ENCODE results near the gene OR56B1. TPM values are rescaled to one million over a fixed set of nuclear protein-coding genes. Genes with fewer than 3 reads are reported as not detected.
"Not testable (repeated sequence)": the region's sequence is repeated elsewhere in the genome, so short reads cannot be mapped to it uniquely, and the experiment has no call there.

Gene OR56B1, protein sequence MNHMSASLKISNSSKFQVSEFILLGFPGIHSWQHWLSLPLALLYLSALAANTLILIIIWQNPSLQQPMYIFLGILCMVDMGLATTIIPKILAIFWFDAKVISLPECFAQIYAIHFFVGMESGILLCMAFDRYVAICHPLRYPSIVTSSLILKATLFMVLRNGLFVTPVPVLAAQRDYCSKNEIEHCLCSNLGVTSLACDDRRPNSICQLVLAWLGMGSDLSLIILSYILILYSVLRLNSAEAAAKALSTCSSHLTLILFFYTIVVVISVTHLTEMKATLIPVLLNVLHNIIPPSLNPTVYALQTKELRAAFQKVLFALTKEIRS
- polyA plus RNA-seq: not detected

DNA sequence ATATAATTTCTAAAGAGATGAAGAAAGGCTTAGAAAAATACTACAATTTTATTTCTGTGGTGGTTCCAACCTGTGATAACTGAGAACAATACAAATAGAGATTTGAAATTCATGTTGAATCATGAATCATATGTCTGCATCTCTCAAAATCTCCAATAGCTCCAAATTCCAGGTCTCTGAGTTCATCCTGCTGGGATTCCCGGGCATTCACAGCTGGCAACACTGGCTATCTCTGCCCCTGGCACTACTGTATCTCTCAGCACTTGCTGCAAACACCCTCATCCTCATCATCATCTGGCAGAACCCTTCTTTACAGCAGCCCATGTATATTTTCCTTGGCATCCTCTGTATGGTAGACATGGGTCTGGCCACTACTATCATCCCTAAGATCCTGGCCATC is at the start of gene OR56B1:
Gene OR56B1, plus strand, starts transcription at position 53 of the 400 bp plus-strand sequence. Its CDS starts 69 bp downstream, at position 122.
- H3K27ac ChIP-seq (ENCODE audit: low read depth, low read length): no peak within 1 kb of the TSS
- WGBS, 3 donors: 79 to 91% (median 84%) methylated on average over 1 of the region's 1 CpG

DNA sequence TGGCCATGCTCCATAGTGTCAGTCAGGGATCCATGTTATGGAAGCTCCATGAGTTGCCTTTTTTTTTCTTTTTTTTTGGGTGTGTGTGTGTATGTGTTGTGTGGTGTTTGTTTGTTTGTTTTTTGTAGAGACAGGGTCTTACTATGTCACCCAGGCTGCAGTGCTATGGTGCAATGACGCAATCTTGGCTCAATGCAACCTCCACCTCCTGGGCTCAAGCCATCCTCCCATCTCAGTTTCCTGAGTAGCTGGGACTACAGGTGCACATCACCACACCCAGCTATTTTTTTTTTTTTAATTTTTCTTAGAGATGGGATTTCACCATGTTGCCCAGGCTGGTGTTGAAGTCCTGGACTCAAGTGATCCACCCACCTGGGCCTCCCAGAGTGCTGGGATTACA is 47.8 kb upstream of the OR56B1 start:
- H3K27ac ChIP-seq (ENCODE audit: low read depth, low read length): no peak overlapping the region
- 84 to 100% (median 95%) methylated on average over 1 of the region's 1 CpG for WGBS, 3 donors

DNA sequence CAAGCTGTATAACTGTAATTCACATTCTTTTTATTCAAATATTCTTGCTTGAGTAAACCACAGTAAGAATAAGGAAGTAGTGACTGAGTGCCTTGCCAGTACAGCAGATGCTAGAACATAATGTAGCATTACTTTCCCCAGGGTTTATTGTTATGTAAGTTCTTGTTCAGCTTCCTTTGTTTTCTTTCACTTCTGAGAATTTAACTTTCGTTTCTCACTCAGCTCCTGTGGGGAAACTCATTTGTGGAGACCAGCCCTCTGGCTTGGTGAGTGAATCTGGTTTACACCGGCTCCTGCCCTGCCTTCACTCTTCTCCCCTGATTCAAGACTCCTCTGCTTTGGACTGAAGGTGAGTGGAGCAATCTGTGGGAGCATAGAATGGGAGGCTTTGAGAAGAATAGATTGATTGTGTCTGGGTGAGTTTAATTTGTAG is 46.7 kb upstream of the OR56B1 start, which contains the start of gene TRIM22:
Gene TRIM22, plus strand, starts transcription at position 240 of the 433 bp plus-strand sequence. CDS start 6,443 bp downstream, outside the sequence.
- 0 to 50% (median 2%) methylated on average over 2 of the region's 2 CpGs for WGBS, 3 donors
- peak within 1 kb of the TSS; percentile 14 for H3K27ac ChIP-seq (ENCODE audit: low read depth, low read length)

DNA sequence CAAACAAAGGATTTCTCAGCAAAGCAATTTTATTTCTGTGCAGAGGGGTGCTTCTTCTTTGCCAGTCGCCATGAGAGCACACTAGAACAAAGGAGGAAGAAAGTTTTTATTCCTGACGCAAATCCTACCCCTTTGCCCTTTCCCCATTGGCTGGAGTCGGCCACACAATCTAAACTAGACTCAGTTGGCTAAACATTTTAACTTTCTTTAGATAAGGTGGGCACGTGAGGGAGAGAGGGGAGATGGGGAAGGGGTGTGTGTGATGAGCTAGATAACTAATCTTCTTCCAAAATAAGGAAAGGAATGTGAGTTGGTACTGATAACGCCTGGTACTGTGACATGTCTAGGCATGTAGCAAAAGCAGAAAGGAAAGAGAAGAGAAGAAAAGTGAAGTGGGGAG is 46.0 kb upstream of the OR56B1 start:
- H3K27ac ChIP-seq (ENCODE audit: low read depth, low read length): peak overlapping the region; percentile 14
- WGBS, 3 donors: 2 to 49% (median 3%) methylated on average over 5 of the region's 5 CpGs

DNA sequence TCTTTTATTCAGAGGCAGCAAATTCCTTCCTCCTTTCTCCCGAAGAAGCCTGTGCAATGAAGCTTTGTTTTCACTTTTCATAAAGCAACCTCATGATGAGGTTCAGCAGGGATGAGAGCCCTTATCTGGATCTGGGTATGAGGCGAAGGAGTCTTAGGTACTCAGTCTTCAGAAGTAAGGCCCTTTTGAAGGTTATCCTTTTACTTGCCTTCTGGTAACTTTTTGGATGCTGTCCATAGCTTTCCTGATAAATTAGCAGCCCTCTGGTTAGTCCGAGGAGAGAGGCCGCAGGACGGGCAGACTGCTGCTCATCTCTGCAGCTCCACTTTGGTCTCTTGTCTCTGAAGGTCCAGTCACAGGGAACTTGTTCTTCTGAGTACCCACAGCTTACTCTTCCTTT is 45.5 kb upstream of the OR56B1 start:
- no peak overlapping the region for H3K27ac ChIP-seq (ENCODE audit: low read depth, low read length)
- 3 to 49% (median 8%) methylated on average over 5 of the region's 5 CpGs for WGBS, 3 donors

DNA sequence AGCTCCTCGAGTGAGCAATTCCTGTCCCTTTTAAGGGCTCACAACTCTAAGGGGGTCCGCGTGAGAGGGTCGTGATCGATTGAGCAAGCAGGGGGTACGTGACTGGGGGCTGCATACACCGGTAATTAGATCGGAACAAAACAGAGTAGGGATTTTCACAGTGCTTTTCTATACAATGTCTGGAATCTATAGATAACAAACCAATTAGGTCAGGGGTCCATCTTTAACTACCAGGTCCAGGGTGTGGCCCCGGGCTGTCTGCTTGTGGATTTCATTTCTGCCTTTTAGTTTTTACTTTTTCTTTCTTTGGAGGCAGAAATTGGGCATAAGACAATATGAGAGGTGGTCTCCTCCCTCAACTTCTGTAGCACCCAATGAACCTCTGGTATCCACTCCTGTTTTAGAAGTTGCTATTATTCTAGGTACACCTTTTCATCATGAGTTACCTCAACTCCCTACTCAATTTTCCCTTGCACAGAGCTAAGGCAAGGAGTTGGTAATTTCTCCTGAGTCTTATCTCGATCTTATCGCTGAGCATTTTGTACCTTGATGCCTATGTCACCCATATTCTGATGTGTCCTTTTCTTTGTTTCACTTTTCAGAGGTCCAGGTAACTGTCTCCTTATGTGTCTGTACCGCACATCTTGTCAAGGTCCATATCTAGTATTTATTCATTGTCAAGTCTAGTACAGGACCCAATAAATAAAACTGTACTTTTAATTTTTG is 44.8 kb upstream of the OR56B1 start:
- 33 to 82% (median 35%) methylated on average over 12 of the region's 12 CpGs for WGBS, 3 donors

DNA sequence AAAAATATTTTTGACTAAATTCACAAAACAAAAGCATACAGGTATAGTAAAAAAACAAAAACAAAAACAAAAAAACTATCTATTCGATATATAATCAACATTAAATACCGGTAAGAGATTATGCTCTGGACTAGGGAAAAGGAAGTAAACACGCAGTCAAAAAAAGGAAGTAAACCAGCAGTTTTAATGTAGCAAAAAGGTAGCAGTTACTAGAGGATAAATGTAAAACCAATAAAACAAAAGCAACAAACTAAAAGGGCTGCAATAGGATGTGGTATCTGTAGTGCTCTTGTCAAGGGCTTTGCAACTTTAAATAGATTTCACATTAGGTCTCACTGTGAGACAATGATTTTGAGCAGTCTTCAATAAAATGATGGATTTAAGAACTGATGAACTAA is 44.3 kb upstream of the OR56B1 start:
- 36 to 74% (median 40%) methylated on average over 3 of the region's 3 CpGs for WGBS, 3 donors
- no peak overlapping the region for H3K27ac ChIP-seq (ENCODE audit: low read depth, low read length)

More for the DNA sequence above, 44.8 kb upstream of the OR56B1 start:
- H3K27ac ChIP-seq (ENCODE audit: low read depth, low read length): not testable (repeated sequence)

DNA sequence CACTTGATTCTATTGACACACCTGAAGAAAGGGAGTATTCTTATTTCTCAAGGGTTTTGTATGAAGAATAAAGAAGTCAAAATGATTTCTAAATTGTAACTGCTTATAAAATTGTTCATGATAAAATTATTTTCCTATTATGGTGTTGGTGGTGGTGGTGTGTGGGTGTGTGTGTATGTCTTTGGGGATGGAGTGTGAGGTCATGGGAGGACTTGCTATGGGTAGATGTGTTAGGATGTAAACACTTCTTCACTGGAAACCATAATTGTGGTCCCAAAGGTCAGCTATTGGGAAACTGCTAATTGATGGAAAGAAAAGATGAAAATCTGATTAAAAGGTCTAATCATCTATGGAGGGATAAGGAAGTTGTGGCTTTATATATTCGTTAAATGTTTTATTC is 41.6 kb upstream of the OR56B1 start:
- H3K27ac ChIP-seq (ENCODE audit: low read depth, low read length): no peak overlapping the region
- WGBS, 3 donors: 68 to 88% (median 78%) methylated on average over 1 of the region's 1 CpG

DNA sequence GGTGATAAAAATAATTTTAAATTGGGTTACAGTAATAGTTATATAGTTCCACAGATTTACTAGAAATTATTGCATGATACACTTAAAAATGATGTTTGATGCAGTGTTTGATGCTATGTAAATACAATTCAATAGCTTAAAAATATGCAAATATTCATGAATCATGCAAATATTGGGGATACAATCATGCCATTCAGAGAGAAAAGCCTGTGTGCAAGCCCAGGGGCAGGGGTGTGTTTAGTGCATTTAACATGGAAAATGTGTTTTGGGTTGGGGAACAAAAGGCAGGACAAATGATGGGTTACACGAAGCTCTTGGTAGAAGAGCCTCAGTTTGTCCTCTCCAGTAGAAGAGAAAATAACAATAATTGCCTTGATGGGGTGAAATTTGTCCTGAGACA is 40.7 kb upstream of the OR56B1 start:
- 74 to 88% (median 80%) methylated on average over 1 of the region's 1 CpG for WGBS, 3 donors
- no peak overlapping the region for H3K27ac ChIP-seq (ENCODE audit: low read depth, low read length)

DNA sequence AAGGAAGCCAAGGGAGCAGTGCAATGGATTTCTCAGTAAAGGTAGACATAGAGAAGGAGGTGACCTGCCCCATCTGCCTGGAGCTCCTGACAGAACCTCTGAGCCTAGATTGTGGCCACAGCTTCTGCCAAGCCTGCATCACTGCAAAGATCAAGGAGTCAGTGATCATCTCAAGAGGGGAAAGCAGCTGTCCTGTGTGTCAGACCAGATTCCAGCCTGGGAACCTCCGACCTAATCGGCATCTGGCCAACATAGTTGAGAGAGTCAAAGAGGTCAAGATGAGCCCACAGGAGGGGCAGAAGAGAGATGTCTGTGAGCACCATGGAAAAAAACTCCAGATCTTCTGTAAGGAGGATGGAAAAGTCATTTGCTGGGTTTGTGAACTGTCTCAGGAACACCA is 40.0 kb upstream of the OR56B1 start:
- no peak overlapping the region for H3K27ac ChIP-seq (ENCODE audit: low read depth, low read length)
- 59 to 78% (median 74%) methylated on average over 2 of the region's 2 CpGs for WGBS, 3 donors

DNA sequence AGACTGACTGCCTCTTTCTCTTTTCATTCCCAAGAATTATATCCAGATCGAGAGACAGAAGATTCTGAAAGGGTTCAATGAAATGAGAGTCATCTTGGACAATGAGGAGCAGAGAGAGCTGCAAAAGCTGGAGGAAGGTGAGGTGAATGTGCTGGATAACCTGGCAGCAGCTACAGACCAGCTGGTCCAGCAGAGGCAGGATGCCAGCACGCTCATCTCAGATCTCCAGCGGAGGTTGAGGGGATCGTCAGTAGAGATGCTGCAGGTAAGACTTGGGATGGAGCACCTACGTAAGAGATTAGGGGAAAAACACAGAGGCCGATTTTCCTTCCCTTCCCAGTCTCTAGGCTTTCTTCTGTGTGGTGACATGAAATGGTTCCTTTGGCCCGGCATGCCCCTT is 38.0 kb upstream of the OR56B1 start:
- WGBS, 3 donors: 88 to 95% (median 92%) methylated on average over 7 of the region's 7 CpGs
- H3K27ac ChIP-seq (ENCODE audit: low read depth, low read length): no peak overlapping the region

DNA sequence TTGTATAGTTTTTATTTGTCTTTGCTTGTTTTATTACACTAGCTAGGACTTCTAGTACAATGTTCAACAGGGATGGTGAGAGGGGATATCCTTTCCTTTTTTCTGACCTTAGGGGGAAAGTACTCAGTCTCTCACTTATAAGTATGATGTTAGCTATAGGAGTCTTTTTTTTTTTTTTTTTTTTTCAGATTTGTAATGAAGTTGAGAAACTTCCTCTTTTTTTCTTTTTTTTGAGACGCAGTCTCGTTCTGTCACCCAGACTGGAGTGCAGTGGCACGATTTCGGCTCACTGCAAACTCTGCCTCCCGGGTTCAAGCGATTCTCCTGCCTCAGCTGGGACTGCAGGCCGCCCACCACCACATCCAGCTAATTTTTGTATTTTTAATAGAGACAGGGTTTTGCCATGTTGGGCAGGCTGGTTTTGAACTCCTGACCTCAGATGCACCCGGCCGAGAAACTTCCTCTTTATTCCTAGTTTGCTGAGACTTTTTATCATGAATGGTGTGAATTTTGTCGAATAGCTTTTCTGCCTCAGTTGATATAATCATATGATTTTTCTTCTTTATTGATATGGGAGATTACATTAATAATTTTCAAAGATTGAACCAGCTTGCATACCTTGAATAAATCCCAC is 35.7 kb upstream of the OR56B1 start:
- H3K27ac ChIP-seq (ENCODE audit: low read depth, low read length): no peak overlapping the region
- WGBS, 3 donors: 60 to 89% (median 61%) methylated on average over 10 of the region's 10 CpGs

DNA sequence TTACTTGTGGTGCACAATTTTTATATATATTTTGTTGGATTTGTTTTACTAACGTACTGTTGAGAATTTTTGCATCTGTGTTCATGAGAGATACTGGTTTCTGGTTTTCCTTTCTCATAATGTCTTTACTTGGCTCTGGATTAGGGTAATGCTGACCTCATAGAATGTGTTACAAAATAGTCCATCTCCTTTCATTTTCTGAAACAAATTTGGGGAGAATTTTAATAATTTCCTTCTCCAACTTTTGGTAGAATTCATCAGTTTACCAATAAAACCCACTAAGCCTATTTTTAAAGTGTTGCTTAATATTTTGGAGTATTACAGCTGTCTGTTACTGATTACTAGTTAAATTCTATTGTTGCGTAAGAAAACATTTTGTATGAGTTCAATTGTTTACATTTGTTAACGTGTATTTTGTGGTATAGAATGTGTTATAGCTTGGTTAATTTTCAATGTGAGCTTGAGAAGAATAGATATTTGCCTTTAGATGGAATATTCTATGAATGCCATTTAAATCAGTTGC is 35.1 kb upstream of the OR56B1 start:
- H3K27ac ChIP-seq (ENCODE audit: low read depth, low read length): no peak overlapping the region
- 44 to 60% (median 56%) methylated on average over 3 of the region's 3 CpGs for WGBS, 3 donors

DNA sequence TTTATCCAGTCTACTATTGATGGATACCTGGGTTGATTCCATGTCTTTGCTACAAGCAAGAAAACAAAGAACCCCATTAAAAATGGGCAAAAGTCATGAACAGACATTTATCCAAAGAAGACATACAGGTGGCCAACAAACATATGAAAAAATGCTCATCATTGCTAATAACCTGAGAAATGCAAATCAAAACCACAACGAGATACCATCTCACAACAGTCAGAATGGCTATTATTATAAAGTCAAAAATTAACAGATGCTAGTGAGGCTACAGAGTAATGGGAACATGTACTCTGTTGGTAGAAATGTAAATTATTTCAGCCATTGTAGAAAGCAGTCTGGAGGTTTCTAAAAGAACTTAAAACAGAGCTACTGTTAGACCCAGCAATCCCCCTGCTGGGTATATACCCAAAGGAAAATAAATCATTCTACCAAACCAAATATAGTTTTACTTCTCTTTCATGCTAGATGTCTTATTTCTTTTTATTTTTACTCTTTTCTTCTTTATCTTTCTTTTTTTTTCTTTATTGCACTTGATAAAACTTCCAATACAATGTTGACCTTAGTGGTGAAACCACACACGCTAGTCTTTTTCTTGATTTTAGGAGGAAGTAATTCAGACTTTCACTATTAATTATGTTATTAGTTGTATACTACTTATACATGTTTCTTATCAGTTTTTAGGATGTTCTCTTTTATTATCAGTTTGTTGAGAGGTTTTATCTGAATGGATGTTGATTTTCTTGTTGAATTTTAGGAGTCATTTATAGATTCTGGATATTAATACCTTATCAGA is 32.3 kb upstream of the OR56B1 start:
- 81 to 89% (median 89%) methylated on average over 2 of the region's 2 CpGs for WGBS, 3 donors
- no peak overlapping the region for H3K27ac ChIP-seq (ENCODE audit: low read depth, low read length)

DNA sequence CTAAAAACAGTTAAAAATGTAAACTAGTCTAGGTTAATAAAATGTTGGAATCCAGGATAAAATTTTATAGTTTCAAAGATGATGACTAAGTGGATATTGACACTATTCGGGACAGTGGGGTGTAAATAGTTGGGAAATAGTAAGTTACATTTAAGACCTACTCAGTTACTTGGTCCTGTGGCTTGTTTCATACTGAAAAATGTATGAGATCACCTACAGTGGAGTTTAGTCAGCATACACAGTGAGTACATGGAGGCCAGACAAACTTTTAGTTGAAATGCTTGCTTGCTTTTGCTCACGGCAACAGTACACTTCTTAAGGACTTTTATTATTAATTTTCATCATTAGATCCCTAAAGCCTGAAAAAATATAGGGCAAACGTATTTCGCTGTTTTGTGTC is 30.6 kb upstream of the OR56B1 start:
- WGBS, 3 donors: 85 to 97% (median 96%) methylated on average over 4 of the region's 4 CpGs
- no peak overlapping the region for H3K27ac ChIP-seq (ENCODE audit: low read depth, low read length)

DNA sequence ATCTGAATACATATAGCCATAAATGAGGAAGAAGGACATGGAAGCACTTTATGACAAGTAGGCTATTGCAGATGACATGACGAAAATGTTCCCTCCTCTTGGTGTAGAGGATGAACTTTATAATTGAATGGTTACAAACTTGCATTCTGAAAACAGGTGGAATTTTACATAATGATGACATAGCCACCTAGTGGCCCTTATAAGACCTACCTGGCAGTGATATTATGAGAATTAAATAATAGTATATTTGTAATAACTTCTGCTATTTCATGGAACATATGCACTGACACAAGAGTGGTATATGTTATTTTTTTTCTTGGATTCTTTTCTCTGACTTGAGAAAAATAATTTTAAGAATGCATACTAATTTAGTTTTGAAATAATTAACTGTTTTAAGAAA is 23.7 kb upstream of the OR56B1 start:
- 68 to 71% (median 70%) methylated on average over 1 of the region's 1 CpG for WGBS, 3 donors
- H3K27ac ChIP-seq (ENCODE audit: low read depth, low read length): no peak overlapping the region

DNA sequence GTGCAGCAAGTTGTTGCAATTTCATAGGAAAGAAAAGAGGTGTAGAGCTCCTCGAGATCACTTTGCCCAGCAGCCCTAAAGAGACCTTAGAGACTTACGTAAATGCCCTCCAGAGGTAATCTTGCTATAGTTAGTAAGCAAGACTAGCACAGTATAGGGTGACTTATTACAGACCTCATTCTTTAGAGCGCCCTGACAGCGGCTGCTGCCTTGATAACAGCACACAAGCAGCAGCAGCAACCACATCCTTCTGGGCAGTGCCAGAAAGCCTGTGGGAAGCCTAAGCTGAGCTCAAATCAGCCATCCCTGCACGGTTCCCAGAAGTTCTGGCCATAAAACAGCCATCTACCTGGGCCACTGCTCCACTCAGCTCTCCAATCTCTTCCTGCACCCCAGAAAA is 22.6 kb upstream of the OR56B1 start:
- H3K27ac ChIP-seq (ENCODE audit: low read depth, low read length): no peak overlapping the region
- 63 to 69% (median 66%) methylated on average over 5 of the region's 5 CpGs for WGBS, 3 donors

DNA sequence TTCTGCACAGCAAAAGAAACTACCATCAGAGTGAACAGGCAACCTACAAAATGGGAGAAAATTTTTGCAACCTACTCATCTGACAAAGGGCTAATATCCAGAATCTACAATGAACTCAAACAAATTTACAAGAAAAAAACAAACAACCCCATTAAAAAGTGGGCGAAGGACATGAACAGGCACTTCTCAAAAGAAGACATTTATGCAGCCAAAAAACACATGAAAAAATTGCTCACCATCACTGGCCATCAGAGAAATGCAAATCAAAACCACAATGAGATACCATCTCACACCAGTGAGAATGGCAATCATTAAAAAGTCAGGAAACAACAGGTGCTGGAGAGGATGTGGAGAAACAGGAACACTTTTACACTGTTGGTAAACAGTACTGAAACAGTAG is 19.7 kb upstream of the OR56B1 start:
- not testable (repeated sequence) for H3K27ac ChIP-seq (ENCODE audit: low read depth, low read length)
- 43 to 100% (median 95%) methylated on average over 1 of the region's 1 CpG for WGBS, 3 donors

All from adipose tissue (tissue), 3 donors.